Uterus (tissue), 2 donors: ENCODE measurements around the gene CACNA2D2.

Experiments
- POLR2A ChIP-seq, 2 donors: fragments of 450-650 bp; IDR thresholded peaks; one replicate each; pipeline ENCODE4 v1.6.1; 2016; ENCODE audit warnings: antibody characterized with exemption in 2 of 2, mild to moderate bottlenecking in 1 of 2, moderate library complexity in 1 of 2
- TF ChIP-seq, protein P1 (sequence below), 4 experiments: fragments of 200-600 bp in 2 of 4; fragments of 450-650 bp in 2 of 4; sonication (generic) in 2 of 4; IDR thresholded peaks; one replicate each; pipeline ENCODE4 v1.5.1; 2016 to 2019; ENCODE audit warnings: antibody characterized with exemption in 4 of 4, mild to moderate bottlenecking in 2 of 4, moderate library complexity in 1 of 4

DNA sequence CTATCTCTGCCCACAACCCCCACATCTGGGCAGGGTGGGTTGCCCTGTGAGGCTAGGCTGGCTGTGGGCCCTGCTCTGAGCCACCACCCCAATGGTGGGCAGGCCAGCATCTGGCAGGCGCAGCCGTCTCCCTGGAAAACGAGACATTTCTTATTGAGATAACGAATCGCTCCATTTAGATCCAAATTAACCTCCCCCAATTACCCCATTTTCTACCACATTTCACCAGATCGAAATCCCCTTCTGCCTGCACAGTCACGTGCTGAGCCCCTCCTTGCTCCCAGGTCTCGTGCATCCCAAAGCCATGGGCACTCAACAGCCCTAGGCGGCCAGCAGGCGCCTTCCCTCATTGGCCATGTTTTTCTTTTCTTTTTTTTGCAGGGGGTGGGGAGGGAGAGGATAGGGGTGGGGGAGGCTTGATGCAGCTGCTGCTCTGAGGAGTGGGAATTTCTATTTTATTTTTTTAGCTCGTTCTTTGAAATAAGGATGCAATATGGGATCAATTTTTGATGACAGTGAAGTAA, 91.1 kb downstream of the CACNA2D2 start:
- TF ChIP-seq, protein P1, sequence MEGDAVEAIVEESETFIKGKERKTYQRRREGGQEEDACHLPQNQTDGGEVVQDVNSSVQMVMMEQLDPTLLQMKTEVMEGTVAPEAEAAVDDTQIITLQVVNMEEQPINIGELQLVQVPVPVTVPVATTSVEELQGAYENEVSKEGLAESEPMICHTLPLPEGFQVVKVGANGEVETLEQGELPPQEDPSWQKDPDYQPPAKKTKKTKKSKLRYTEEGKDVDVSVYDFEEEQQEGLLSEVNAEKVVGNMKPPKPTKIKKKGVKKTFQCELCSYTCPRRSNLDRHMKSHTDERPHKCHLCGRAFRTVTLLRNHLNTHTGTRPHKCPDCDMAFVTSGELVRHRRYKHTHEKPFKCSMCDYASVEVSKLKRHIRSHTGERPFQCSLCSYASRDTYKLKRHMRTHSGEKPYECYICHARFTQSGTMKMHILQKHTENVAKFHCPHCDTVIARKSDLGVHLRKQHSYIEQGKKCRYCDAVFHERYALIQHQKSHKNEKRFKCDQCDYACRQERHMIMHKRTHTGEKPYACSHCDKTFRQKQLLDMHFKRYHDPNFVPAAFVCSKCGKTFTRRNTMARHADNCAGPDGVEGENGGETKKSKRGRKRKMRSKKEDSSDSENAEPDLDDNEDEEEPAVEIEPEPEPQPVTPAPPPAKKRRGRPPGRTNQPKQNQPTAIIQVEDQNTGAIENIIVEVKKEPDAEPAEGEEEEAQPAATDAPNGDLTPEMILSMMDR (IDR thresholded peaks at IDR 0.05): no peak
- TF ChIP-seq POLR2A (IDR thresholded peaks at IDR 0.05): no peak
